Activated CD4-positive, alpha-beta T cell treated with anti-CD3 and anti-CD28 coated beads, Interleukin-2, amount 10 ng/mL, durations not matched to agents 7 days and 5 days (primary cell): ENCODE results near the gene MYL3. TPM values are rescaled to one million over a fixed set of nuclear protein-coding genes. Genes with fewer than 3 reads are reported as not detected.

Experiments used
- CTCF ChIA-PET: fragments of 350-600 bp; sonication (Branson Sonifier 250); formaldehyde crosslinking; loops from one replicate; lab custom pipeline; 2021; ENCODE audit warnings: antibody characterized with exemption; lab: Charles Lee
- POLR2A ChIA-PET: fragments of 350-600 bp; sonication (Branson Sonifier 250); formaldehyde crosslinking; loops from one replicate; lab custom pipeline; 2021; ENCODE audit warnings: antibody characterized with exemption; lab: Charles Lee
- DNase-seq: peaks from one replicate; pipeline ENCODE4 v3.0.0-alpha.2; 2020
- H3K27ac Mint-ChIP-seq: one replicate; pipeline ENCODE4 v1.8.0; 2021; ENCODE audit warnings: mild to moderate bottlenecking, moderate library complexity, mixed read lengths
- H3K27me3 Mint-ChIP-seq: one replicate; pipeline ENCODE4 v1.8.0; 2021; ENCODE audit warnings: mixed read lengths
- H3K36me3 Mint-ChIP-seq: one replicate; pipeline ENCODE4 v1.8.0; 2021; ENCODE audit warnings: low read depth, mixed read lengths
- H3K4me1 Mint-ChIP-seq: one replicate; pipeline ENCODE4 v1.8.0; 2021; ENCODE audit warnings: mixed read lengths
- H3K4me3 Mint-ChIP-seq: one replicate; pipeline ENCODE4 v1.8.0; 2021; ENCODE audit warnings: mild to moderate bottlenecking, moderate library complexity, mixed read lengths
- H3K9me3 Mint-ChIP-seq: one replicate; pipeline ENCODE4 v1.8.0; 2021; ENCODE audit warnings: mixed read lengths
- total RNA-seq, 2 experiments: library from RNA; stranded (reverse); gene quantifications; one replicate each; pipeline ENCODE4 v1.2.3, GENCODE V29; 2021

The MYL3 gene
- total RNA-seq, 2 experiments from 2014 or later = not detected

GRCh38 chr3:46904303-46905212, 41.3 kb upstream of the MYL3 start:
- ChIA-PET CTCF (no interaction called here), POLR2A (no interaction called here)
- peaks cover 5% of the 10 kb centered on the region for H3K4me1 Mint-ChIP-seq
- H3K27ac Mint-ChIP-seq = no peak overlapping the region
- no peaks in the 10 kb centered on the region for H3K9me3 Mint-ChIP-seq
- no peaks in the 10 kb centered on the region for H3K27me3 Mint-ChIP-seq
- no peaks in the 10 kb centered on the region for H3K36me3 Mint-ChIP-seq
- DNase-seq = no peak
- H3K4me3 Mint-ChIP-seq = no peak overlapping the region

- ChIA-PET CTCF (no interaction called here), POLR2A (no interaction called here)
- no peaks in the 10 kb centered on the region for H3K9me3 Mint-ChIP-seq
- peaks cover 6% of the 10 kb centered on the region for H3K27me3 Mint-ChIP-seq
- no peak overlapping the region for H3K27ac Mint-ChIP-seq
- H3K36me3 Mint-ChIP-seq = no peaks in the 10 kb centered on the region
- H3K4me1 Mint-ChIP-seq = peaks cover 4% of the 10 kb centered on the region
- H3K4me3 Mint-ChIP-seq = no peak overlapping the region
- DNase-seq = no peak
These were observed 40.4 kb upstream of the MYL3 start for GRCh38 chr3:46903341-46904302.

GRCh38 chr3:46902188-46902631, 39.0 kb upstream of the MYL3 start:
- peaks cover 15% of the 10 kb centered on the region for H3K27me3 Mint-ChIP-seq
- CTCF ChIA-PET = interaction anchor here (1.0 kb wide), 1 partner anchor 34 kb away, joined by 3 read pairs; no protein-coding TSS in a partner anchor
- no peak overlapping the region for H3K27ac Mint-ChIP-seq

GRCh38 chr3:46901591-46902187, 38.4 kb upstream of the MYL3 start:
- H3K4me1 Mint-ChIP-seq = peaks cover 10% of the 10 kb centered on the region
- no peaks in the 10 kb centered on the region for H3K9me3 Mint-ChIP-seq
- H3K4me3 Mint-ChIP-seq = no peak overlapping the region
- H3K27me3 Mint-ChIP-seq = peaks cover 17% of the 10 kb centered on the region
- no peak for DNase-seq
- no peaks in the 10 kb centered on the region for H3K36me3 Mint-ChIP-seq
- ChIA-PET CTCF (interaction anchor here (0.6 to 2.1 kb wide), 6 partner anchors 8 to 56 kb away, joined by 3 to 6 read pairs (median 4); no protein-coding TSS in a partner anchor), POLR2A (no interaction called here)
- no peak overlapping the region for H3K27ac Mint-ChIP-seq

More at GRCh38 chr3:46902188-46902631, 39.0 kb upstream of the MYL3 start:
- DNase-seq = no peak
- Mint-ChIP-seq H3K4me3 (no peak overlapping the region), H3K4me1 (peaks cover 10% of the 10 kb centered on the region), H3K36me3 (no peaks in the 10 kb centered on the region), H3K9me3 (no peaks in the 10 kb centered on the region)
- POLR2A ChIA-PET = no interaction called here

- peaks cover 19% of the 10 kb centered on the region for H3K27me3 Mint-ChIP-seq
- no peaks in the 10 kb centered on the region for H3K9me3 Mint-ChIP-seq
- H3K36me3 Mint-ChIP-seq = no peaks in the 10 kb centered on the region
- ChIA-PET POLR2A (no interaction called here), CTCF (interaction anchor here (0.6 to 2.1 kb wide), 6 partner anchors 8 to 55 kb away, joined by 3 to 6 read pairs (median 4); no protein-coding TSS in a partner anchor)
- no peak overlapping the region for H3K27ac Mint-ChIP-seq
- H3K4me3 Mint-ChIP-seq = no peak overlapping the region
- DNase-seq = no peak
- peaks cover 10% of the 10 kb centered on the region for H3K4me1 Mint-ChIP-seq
These were observed 37.8 kb upstream of the MYL3 start for GRCh38 chr3:46901061-46901460.

GRCh38 chr3:46900356-46900755, 37.1 kb upstream of the MYL3 start:
- H3K4me3 Mint-ChIP-seq = no peak overlapping the region
- no peak overlapping the region for H3K27ac Mint-ChIP-seq
- no peaks in the 10 kb centered on the region for H3K9me3 Mint-ChIP-seq
- no peak for DNase-seq
- no peaks in the 10 kb centered on the region for H3K36me3 Mint-ChIP-seq
- H3K27me3 Mint-ChIP-seq = peaks cover 22% of the 10 kb centered on the region
- ChIA-PET POLR2A (no interaction called here), CTCF (interaction anchor here (0.5 to 2.1 kb wide), 7 partner anchors 9 to 1695 kb away, joined by 3 to 6 read pairs (median 3); no protein-coding TSS in a partner anchor)
- peaks cover 10% of the 10 kb centered on the region for H3K4me1 Mint-ChIP-seq

GRCh38 chr3:46900007-46900292, 36.7 kb upstream of the MYL3 start:
- Mint-ChIP-seq H3K4me3 (no peak overlapping the region), H3K27me3 (peaks cover 25% of the 10 kb centered on the region), H3K9me3 (no peaks in the 10 kb centered on the region), H3K4me1 (peaks cover 10% of the 10 kb centered on the region), H3K27ac (no peak overlapping the region), H3K36me3 (no peaks in the 10 kb centered on the region)
- ChIA-PET CTCF (interaction anchor here (0.5 to 2.1 kb wide), 5 partner anchors 9 to 733 kb away, joined by 3 to 6 read pairs (median 3); no protein-coding TSS in a partner anchor), POLR2A (no interaction called here)
- DNase-seq = no peak

GRCh38 chr3:46899151-46900006, 36.1 kb upstream of the MYL3 start:
- peaks cover 10% of the 10 kb centered on the region for H3K4me1 Mint-ChIP-seq
- no peaks in the 10 kb centered on the region for H3K9me3 Mint-ChIP-seq
- DNase-seq = no peak
- CTCF ChIA-PET = interaction anchor here (0.5 to 2.1 kb wide), 5 partner anchors 10 to 734 kb away, joined by 3 to 6 read pairs (median 3); no protein-coding TSS in a partner anchor
- H3K4me3 Mint-ChIP-seq = no peak overlapping the region
- H3K27me3 Mint-ChIP-seq = peaks cover 25% of the 10 kb centered on the region
- no peak overlapping the region for H3K27ac Mint-ChIP-seq
- no peaks in the 10 kb centered on the region for H3K36me3 Mint-ChIP-seq
- POLR2A ChIA-PET = interaction anchor here (0.6 kb wide), 1 partner anchor 21 kb away, joined by 3 read pairs; no protein-coding TSS in a partner anchor

GRCh38 chr3:46898321-46899150, 35.3 kb upstream of the MYL3 start:
- no peaks in the 10 kb centered on the region for H3K9me3 Mint-ChIP-seq
- CTCF ChIA-PET = interaction anchor here (0.8 to 0.9 kb wide), 2 partner anchors 11 to 51 kb away, joined by 3 read pairs; no protein-coding TSS in a partner anchor
- peaks cover 10% of the 10 kb centered on the region for H3K4me1 Mint-ChIP-seq
- no peaks in the 10 kb centered on the region for H3K36me3 Mint-ChIP-seq
- no peak overlapping the region for H3K4me3 Mint-ChIP-seq
- H3K27me3 Mint-ChIP-seq = peaks cover 32% of the 10 kb centered on the region
- peak; percentile 21 for DNase-seq
- POLR2A ChIA-PET = interaction anchor here (0.6 kb wide), 1 partner anchor 20 kb away, joined by 3 read pairs; no protein-coding TSS in a partner anchor
- H3K27ac Mint-ChIP-seq = no peak overlapping the region

GRCh38 chr3:46897829-46898320, 34.6 kb upstream of the MYL3 start:
- Mint-ChIP-seq H3K36me3 (no peaks in the 10 kb centered on the region), H3K27me3 (peaks cover 37% of the 10 kb centered on the region), H3K9me3 (no peaks in the 10 kb centered on the region), H3K27ac (no peak overlapping the region), H3K4me3 (no peak overlapping the region), H3K4me1 (peaks cover 9% of the 10 kb centered on the region)
- CTCF ChIA-PET = interaction anchor here (0.8 to 0.9 kb wide), 2 partner anchors 12 to 50 kb away, joined by 3 read pairs; no protein-coding TSS in a partner anchor
- DNase-seq = no peak
- POLR2A ChIA-PET = no interaction called here
